ENCODE data around the gene NQO1.

NQO1 gene

GRCh38 chr16:69724414-69724873, 1.9 kb downstream of the NQO1 start:
- H3K9me3 Mint-ChIP-seq, result no peaks in the 10 kb centered on the region
- no peak for ATAC-seq
- H3K4me3 Mint-ChIP-seq, result no peak overlapping the region
- peaks cover 19% of the 10 kb centered on the region for H3K4me1 Mint-ChIP-seq
- H3K27me3 Mint-ChIP-seq, result no peaks in the 10 kb centered on the region
- peaks cover 6% of the 10 kb centered on the region for H3K36me3 Mint-ChIP-seq
- H3K27ac Mint-ChIP-seq, result peak overlapping the region; percentile 91

- no peak for ATAC-seq
- peaks cover 21% of the 10 kb centered on the region for H3K36me3 Mint-ChIP-seq
- peaks cover 4% of the 10 kb centered on the region for H3K4me1 Mint-ChIP-seq
- no peak overlapping the region for H3K4me3 Mint-ChIP-seq
- H3K27ac Mint-ChIP-seq, result no peak overlapping the region
- H3K27me3 Mint-ChIP-seq, result no peaks in the 10 kb centered on the region
- H3K9me3 Mint-ChIP-seq, result no peaks in the 10 kb centered on the region
These were observed 4.9 kb downstream of the NQO1 start for GRCh38 chr16:69721441-69721957.

- Mint-ChIP-seq H3K4me1 (no peaks in the 10 kb centered on the region), H3K27me3 (no peaks in the 10 kb centered on the region), H3K36me3 (peaks cover 21% of the 10 kb centered on the region), H3K27ac (no peak overlapping the region), H3K9me3 (no peaks in the 10 kb centered on the region), H3K4me3 (no peak overlapping the region)
- ATAC-seq, result no peak
These were observed 5.4 kb downstream of the NQO1 start for GRCh38 chr16:69720822-69721430.

- ATAC-seq, result no peak
- Mint-ChIP-seq H3K27ac (no peak overlapping the region), H3K36me3 (peaks cover 29% of the 10 kb centered on the region), H3K4me1 (no peaks in the 10 kb centered on the region), H3K4me3 (no peak overlapping the region), H3K27me3 (no peaks in the 10 kb centered on the region), H3K9me3 (no peaks in the 10 kb centered on the region)
These were observed 8.1 kb downstream of the NQO1 start for GRCh38 chr16:69718111-69718764.

GRCh38 chr16:69717066-69717465, 9.3 kb downstream of the NQO1 start:
- peaks cover 29% of the 10 kb centered on the region for H3K36me3 Mint-ChIP-seq
- no peak overlapping the region for H3K27ac Mint-ChIP-seq
- no peaks in the 10 kb centered on the region for H3K9me3 Mint-ChIP-seq
- no peaks in the 10 kb centered on the region for H3K27me3 Mint-ChIP-seq
- ATAC-seq, result no peak
- H3K4me3 Mint-ChIP-seq, result no peak overlapping the region
- no peaks in the 10 kb centered on the region for H3K4me1 Mint-ChIP-seq

GRCh38 chr16:69712914-69713581, 13.3 kb downstream of the NQO1 start:
- no peak overlapping the region for H3K27ac Mint-ChIP-seq

GRCh38 chr16:69712277-69712676, 14.1 kb downstream of the NQO1 start:
- Mint-ChIP-seq H3K27ac (no peak overlapping the region), H3K4me3 (no peak overlapping the region), H3K36me3 (peaks cover 20% of the 10 kb centered on the region), H3K9me3 (no peaks in the 10 kb centered on the region), H3K4me1 (no peaks in the 10 kb centered on the region), H3K27me3 (no peaks in the 10 kb centered on the region)
- ATAC-seq, result no peak

More at GRCh38 chr16:69712914-69713581, 13.3 kb downstream of the NQO1 start:
- ATAC-seq, result no peak
- no peaks in the 10 kb centered on the region for H3K27me3 Mint-ChIP-seq
- no peaks in the 10 kb centered on the region for H3K9me3 Mint-ChIP-seq
- H3K4me1 Mint-ChIP-seq, result no peaks in the 10 kb centered on the region
- no peak overlapping the region for H3K4me3 Mint-ChIP-seq
- H3K36me3 Mint-ChIP-seq, result peaks cover 25% of the 10 kb centered on the region

GRCh38 chr16:69711115-69711740, 15.1 kb downstream of the NQO1 start:
- H3K27me3 Mint-ChIP-seq, result no peaks in the 10 kb centered on the region
- ATAC-seq, result no peak
- no peaks in the 10 kb centered on the region for H3K9me3 Mint-ChIP-seq
- H3K4me1 Mint-ChIP-seq, result no peaks in the 10 kb centered on the region
- peaks cover 13% of the 10 kb centered on the region for H3K36me3 Mint-ChIP-seq
- H3K4me3 Mint-ChIP-seq, result no peak overlapping the region
- no peak overlapping the region for H3K27ac Mint-ChIP-seq

GRCh38 chr16:69709456-69710084, 16.8 kb downstream of the NQO1 start:
- Mint-ChIP-seq H3K4me3 (no peak overlapping the region), H3K9me3 (no peaks in the 10 kb centered on the region), H3K4me1 (no peaks in the 10 kb centered on the region), H3K27me3 (no peaks in the 10 kb centered on the region), H3K27ac (no peak overlapping the region), H3K36me3 (peaks cover 6% of the 10 kb centered on the region)
- no peak for ATAC-seq

GRCh38 chr16:69707920-69708683, 18.3 kb downstream of the NQO1 start:
- Mint-ChIP-seq H3K27me3 (no peaks in the 10 kb centered on the region), H3K9me3 (no peaks in the 10 kb centered on the region), H3K36me3 (peaks cover 5% of the 10 kb centered on the region), H3K27ac (no peak overlapping the region), H3K4me3 (no peak overlapping the region), H3K4me1 (no peaks in the 10 kb centered on the region)
- ATAC-seq, result no peak

GRCh38 chr16:69706975-69707340, 19.4 kb downstream of the NQO1 start:
- H3K27me3 Mint-ChIP-seq, result no peaks in the 10 kb centered on the region
- H3K36me3 Mint-ChIP-seq, result peaks cover 5% of the 10 kb centered on the region

GRCh38 chr16:69706256-69706974, 19.9 kb downstream of the NQO1 start:
- H3K27ac Mint-ChIP-seq, result no peak overlapping the region
- peaks cover 5% of the 10 kb centered on the region for H3K36me3 Mint-ChIP-seq
- no peaks in the 10 kb centered on the region for H3K27me3 Mint-ChIP-seq
- no peaks in the 10 kb centered on the region for H3K4me1 Mint-ChIP-seq
- no peak overlapping the region for H3K4me3 Mint-ChIP-seq
- no peaks in the 10 kb centered on the region for H3K9me3 Mint-ChIP-seq
- ATAC-seq, result no peak

More at GRCh38 chr16:69706975-69707340, 19.4 kb downstream of the NQO1 start:
- Mint-ChIP-seq H3K4me3 (no peak overlapping the region), H3K9me3 (no peaks in the 10 kb centered on the region), H3K27ac (no peak overlapping the region), H3K4me1 (no peaks in the 10 kb centered on the region)
- no peak for ATAC-seq

GRCh38 chr16:69703638-69704037, 22.7 kb downstream of the NQO1 start:
- ATAC-seq, result no peak
- no peak overlapping the region for H3K4me3 Mint-ChIP-seq
- H3K27me3 Mint-ChIP-seq, result no peaks in the 10 kb centered on the region
- no peaks in the 10 kb centered on the region for H3K4me1 Mint-ChIP-seq
- H3K9me3 Mint-ChIP-seq, result no peaks in the 10 kb centered on the region
- peaks cover 19% of the 10 kb centered on the region for H3K36me3 Mint-ChIP-seq
- H3K27ac Mint-ChIP-seq, result no peak overlapping the region

- no peaks in the 10 kb centered on the region for H3K4me1 Mint-ChIP-seq
- H3K27me3 Mint-ChIP-seq, result no peaks in the 10 kb centered on the region
- no peak for ATAC-seq
- H3K27ac Mint-ChIP-seq, result no peak overlapping the region
- H3K36me3 Mint-ChIP-seq, result peaks cover 21% of the 10 kb centered on the region
- no peak overlapping the region for H3K4me3 Mint-ChIP-seq
- no peaks in the 10 kb centered on the region for H3K9me3 Mint-ChIP-seq
These were observed 24.5 kb downstream of the NQO1 start for GRCh38 chr16:69701866-69702265.

Measured in stimulated activated memory B cell treated with anti-CD40 and anti-IgM and Interleukin-4, amounts not matched to agents 10 μg/mL and 1 μg/mL and 100 μg/mL, for 72 hours (primary cell).